GM12801 (cell line): ENCODE results near the gene TEX54.

Experiments used
- CTCF ChIP-seq: IDR thresholded peaks from one replicate; pipeline ENCODE4 v1.5.1; 2011; ENCODE audit warnings: control low read depth; ENCODE audit not compliant: insufficient read length; ENCODE audit errors: extremely low read depth

The TEX54 gene

GRCh38 chr11:62832336-62833234 is at the start of gene TEX54:
TSS of gene TEX54 (minus strand) at chr11:62832841.
- TF ChIP-seq CTCF, result no peak

- no peak for TF ChIP-seq CTCF
Observed at GRCh38 chr11:62882431-62882749, 49.7 kb upstream of the TEX54 start.

GRCh38 chr11:62881579-62882430 is 49.2 kb upstream of the TEX54 start:
- no peak for TF ChIP-seq CTCF

- no peak for TF ChIP-seq CTCF
Observed at GRCh38 chr11:62880803-62881578, 48.4 kb upstream of the TEX54 start, which contains the start of gene SLC3A2. TSS of gene SLC3A2 (plus strand) at chr11:62880896. CDS start at chr11:62881024, 128 bp downstream.

GRCh38 chr11:62880231-62880802 is 47.7 kb upstream of the TEX54 start:
- TF ChIP-seq CTCF, result no peak

GRCh38 chr11:62879235-62879978 is 46.8 kb upstream of the TEX54 start:
- TF ChIP-seq CTCF, result no peak
